GM21381 (cell line): Measurements from ENCODE around the gene ECE1.

Experiments
- ATAC-seq: cut with Tn5 transposase; IDR thresholded peaks from one replicate; pipeline ENCODE4 v1.9.1; 2021; ENCODE audit warnings: mild to moderate bottlenecking, moderate library complexity; ENCODE audit not compliant: unreplicated experiment

Gene ECE1

GRCh38 chr1:21289700-21290545 is at the start of gene ECE1:
TSS of gene ECE1 (minus strand) at chr1:21290463. CDS start at chr1:21290414, 49 bp downstream.
- no peak for ATAC-seq

GRCh38 chr1:21339356-21340229 is 49.3 kb upstream of the ECE1 start:
- ATAC-seq: no peak

GRCh38 chr1:21338573-21339355 is 48.5 kb upstream of the ECE1 start:
- ATAC-seq: no peak

- no peak for ATAC-seq
Observed at GRCh38 chr1:21337928-21338572, 47.8 kb upstream of the ECE1 start.

- no peak for ATAC-seq
Observed at GRCh38 chr1:21337454-21337927, 47.2 kb upstream of the ECE1 start.

- ATAC-seq: no peak
Observed at GRCh38 chr1:21337010-21337437, 46.8 kb upstream of the ECE1 start.

- no peak for ATAC-seq
Observed at GRCh38 chr1:21335750-21336224, 45.5 kb upstream of the ECE1 start.

- peak; percentile 5 for ATAC-seq
Observed at GRCh38 chr1:21335088-21335691, 44.9 kb upstream of the ECE1 start.

- peak; percentile 79 for ATAC-seq
Observed at GRCh38 chr1:21334214-21335087, 44.2 kb upstream of the ECE1 start.

- ATAC-seq: no peak
Observed at GRCh38 chr1:21333824-21334213, 43.6 kb upstream of the ECE1 start.

- no peak for ATAC-seq
Observed at GRCh38 chr1:21332554-21333311, 42.5 kb upstream of the ECE1 start.

GRCh38 chr1:21331752-21332478 is 41.7 kb upstream of the ECE1 start:
- ATAC-seq: no peak

GRCh38 chr1:21330544-21330943 is 40.3 kb upstream of the ECE1 start:
- ATAC-seq: no peak

GRCh38 chr1:21329209-21329844 is 39.1 kb upstream of the ECE1 start:
- ATAC-seq: no peak

- ATAC-seq: no peak
Observed at GRCh38 chr1:21327566-21328323, 37.5 kb upstream of the ECE1 start.

GRCh38 chr1:21326861-21327344 is 36.6 kb upstream of the ECE1 start:
- ATAC-seq: no peak
